Lower lobe of right lung (tissue), 2 donors: ENCODE results near the gene PRAF2. TPM values are rescaled to one million over a fixed set of nuclear protein-coding genes. Genes with fewer than 3 reads are reported as not detected.

Source experiments
- ATAC-seq, 2 donors: fragments of 200-7000 bp; cut with Tn5 transposase; one replicate each; pipeline ENCODE4 v1.9.1; 2020 to 2022; ENCODE audit warnings: mild to moderate bottlenecking in 2 of 2, moderate library complexity in 2 of 2
- DNase-seq: peaks from one replicate; pipeline ENCODE4 v3.0.0-alpha.2; 2020
- H3K27ac ChIP-seq: fragments of 200-600 bp; one replicate; pipeline ENCODE4 v1.8.0; 2022
- H3K27me3 ChIP-seq: fragments of 200-600 bp; one replicate; pipeline ENCODE4 v1.8.0; 2022; ENCODE audit warnings: low read depth
- H3K36me3 ChIP-seq: fragments of 200-600 bp; one replicate; pipeline ENCODE4 v1.8.0; 2022; ENCODE audit warnings: mild to moderate bottlenecking
- H3K4me1 ChIP-seq: fragments of 200-600 bp; one replicate; pipeline ENCODE4 v1.8.0; 2022
- H3K4me3 ChIP-seq: fragments of 200-600 bp; one replicate; pipeline ENCODE4 v1.8.0; 2022; ENCODE audit warnings: mild to moderate bottlenecking
- H3K9me3 ChIP-seq: fragments of 200-600 bp; one replicate; pipeline ENCODE4 v1.8.0; 2022
- CTCF ChIP-seq: fragments of 200-600 bp; IDR thresholded peaks from one replicate; pipeline ENCODE4 v1.8.0; 2022; ENCODE audit warnings: antibody characterized with exemption, mild to moderate bottlenecking
- intact Hi-C: fragments of 100-400 bp; cut with DNase I; formaldehyde crosslinking; loops from one replicate; pipeline ENCODE4 v1.11.0; 2022
- total RNA-seq: library from RNA; stranded (reverse); fragmentation: NEBNext Ultra II Directional; extraction: Animal tissue kit (Norgen Biotek cat#: 25700); gene quantifications from one replicate; pipeline ENCODE4 v1.2.1, GENCODE V29; 2021
- donor health status: DM: no; HTN: yes; CAD: no; lungs with severe emphysema.

Gene PRAF2
- total RNA-seq, 1 donor from 2014 or later, result 17.4 TPM

- Histone ChIP-seq H3K4me1 (peaks cover 13% of the 10 kb centered on the region), H3K27me3 (no peaks in the 10 kb centered on the region), H3K27ac (peak overlapping the region; percentile 56), H3K9me3 (no peaks in the 10 kb centered on the region), H3K4me3 (peak overlapping the region; percentile 67), H3K36me3 (peaks cover 12% of the 10 kb centered on the region)
- DNase-seq (no peak), ATAC-seq (no peak)
- intact Hi-C loops, result no loop called here
- no peak for TF ChIP-seq CTCF
Measured at GRCh38 chrX:49072712-49073095, 1.1 kb downstream of the PRAF2 start.

GRCh38 chrX:49071877-49072711 is 1.7 kb downstream of the PRAF2 start:
- no peaks in the 10 kb centered on the region for H3K9me3 ChIP-seq
- no peaks in the 10 kb centered on the region for H3K27me3 ChIP-seq
- peak; percentile 86 to 90 for ATAC-seq
- DNase-seq, result peak; percentile 85
- H3K36me3 ChIP-seq, result peaks cover 8% of the 10 kb centered on the region
- intact Hi-C loops, result no loop called here
- no peak for TF ChIP-seq CTCF
- H3K27ac ChIP-seq, result peak overlapping the region; percentile 56
- H3K4me1 ChIP-seq, result peaks cover 13% of the 10 kb centered on the region
- peak overlapping the region; percentile 67 for H3K4me3 ChIP-seq

- intact Hi-C loops, result no loop called here
- DNase-seq (no peak), ATAC-seq (no peak)
- no peak overlapping the region for H3K27ac ChIP-seq
- peaks cover 13% of the 10 kb centered on the region for H3K4me1 ChIP-seq
- H3K9me3 ChIP-seq, result no peaks in the 10 kb centered on the region
- H3K27me3 ChIP-seq, result no peaks in the 10 kb centered on the region
- H3K36me3 ChIP-seq, result no peaks in the 10 kb centered on the region
- no peak for TF ChIP-seq CTCF
- no peak overlapping the region for H3K4me3 ChIP-seq
Measured at GRCh38 chrX:49070988-49071387, 2.8 kb downstream of the PRAF2 start.

GRCh38 chrX:49069038-49069437 is 4.8 kb downstream of the PRAF2 start:
- Histone ChIP-seq H3K9me3 (no peaks in the 10 kb centered on the region), H3K27ac (no peak overlapping the region), H3K36me3 (no peaks in the 10 kb centered on the region), H3K4me3 (no peak overlapping the region), H3K4me1 (peaks cover 8% of the 10 kb centered on the region), H3K27me3 (no peaks in the 10 kb centered on the region)
- DNase-seq (no peak), ATAC-seq (no peak)
- no peak for TF ChIP-seq CTCF
- intact Hi-C loops, result no loop called here

- no peak for TF ChIP-seq CTCF
- H3K27ac ChIP-seq, result no peak overlapping the region
- H3K36me3 ChIP-seq, result no peaks in the 10 kb centered on the region
- intact Hi-C loops, result no loop called here
- H3K4me3 ChIP-seq, result no peak overlapping the region
- H3K4me1 ChIP-seq, result peaks cover 2% of the 10 kb centered on the region
- DNase-seq, result no peak
- no peaks in the 10 kb centered on the region for H3K9me3 ChIP-seq
- H3K27me3 ChIP-seq, result no peaks in the 10 kb centered on the region
- no peak for ATAC-seq
Measured at GRCh38 chrX:49067285-49068120, 6.3 kb downstream of the PRAF2 start.
